SK-N-DZ (cell line): ENCODE data around the gene OSM.
"Not testable (repeated sequence)": the region's sequence is repeated elsewhere in the genome, so short reads cannot be mapped to it uniquely, and the experiment has no call there.

Experiments
- DNase-seq: peaks from one replicate; pipeline ENCODE4 v3.0.0-alpha.2; 2015; ENCODE audit warnings: low spot score

Gene OSM

DNA sequence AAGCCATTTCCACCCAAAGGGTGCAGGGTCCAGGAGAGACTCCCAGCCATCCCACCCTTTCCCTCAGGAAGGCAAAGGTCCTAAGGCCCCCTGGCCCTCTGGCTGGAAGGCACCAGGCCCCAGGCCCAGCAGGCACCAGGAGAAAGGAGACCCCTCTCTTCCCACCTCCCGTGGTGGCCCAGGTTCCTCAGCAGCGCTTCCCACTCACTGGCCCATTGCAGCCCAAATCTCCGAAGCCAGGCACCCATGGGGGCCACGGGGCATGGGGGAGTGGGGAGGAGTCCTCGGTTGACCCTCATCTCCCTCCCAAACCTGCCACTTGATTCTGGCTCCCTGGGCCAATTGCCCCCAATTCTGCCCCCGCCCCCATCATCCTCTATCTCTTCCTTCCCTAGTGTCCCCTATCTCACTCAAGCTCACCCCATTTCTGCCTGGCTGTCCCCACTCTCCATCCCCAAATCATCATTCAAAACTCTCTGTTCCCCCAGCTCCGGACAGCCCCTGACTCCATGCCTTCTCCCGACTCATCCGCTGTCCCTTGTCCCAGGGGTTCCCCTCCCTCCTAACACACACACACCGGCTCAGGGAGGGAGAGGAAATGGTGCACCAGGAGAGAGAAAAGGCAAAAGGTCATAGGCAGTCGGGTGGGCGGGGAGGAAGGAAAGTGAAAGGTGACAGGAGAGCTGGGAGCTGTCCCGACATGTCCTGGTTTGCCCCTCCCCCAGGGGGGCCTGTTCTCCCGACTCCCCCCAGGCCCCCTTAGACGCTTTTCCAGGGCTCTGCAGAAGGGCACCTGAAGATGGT, 21.3 kb downstream of the OSM start:
- DNase-seq, result no peak

DNA sequence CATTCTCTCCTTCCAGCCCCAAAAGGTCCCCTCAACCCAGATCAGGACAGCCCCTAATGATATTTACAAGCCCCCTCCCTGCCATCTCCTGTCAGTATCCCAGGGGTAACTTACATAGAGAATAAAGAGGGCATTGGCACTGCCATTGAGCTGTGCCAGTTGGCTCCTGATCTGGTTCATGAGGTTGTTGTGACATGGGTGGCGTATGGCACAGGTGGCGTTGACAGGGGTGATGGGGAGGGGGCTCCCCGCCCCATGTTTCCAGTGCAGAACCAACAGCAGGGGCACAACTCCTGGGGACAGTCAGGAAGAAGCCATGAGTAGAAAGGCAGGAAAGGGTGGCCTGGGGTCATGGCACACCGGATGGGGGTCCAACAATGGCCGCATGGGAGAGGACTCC, 22.0 kb downstream of the OSM start:
- no peak for DNase-seq

DNA sequence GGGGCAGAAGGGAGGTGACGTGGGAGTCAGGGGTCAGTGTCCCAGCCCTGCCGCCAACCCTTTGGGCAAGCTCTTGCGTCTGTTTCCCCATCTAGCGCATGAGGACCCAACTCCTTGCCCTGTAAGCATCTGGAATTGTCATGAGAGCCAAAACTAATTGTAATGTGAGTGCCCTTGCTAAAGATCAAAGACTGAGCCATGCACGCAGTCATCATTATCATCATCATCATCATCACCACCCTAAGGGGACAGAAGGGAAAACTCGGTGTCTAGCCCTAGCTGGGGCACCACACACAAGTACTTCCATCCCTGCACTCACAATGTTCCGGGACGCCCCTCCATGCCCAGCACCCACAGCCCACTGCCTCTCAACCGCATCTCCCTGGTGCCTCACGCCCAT, 22.6 kb downstream of the OSM start:
- no peak for DNase-seq

DNA sequence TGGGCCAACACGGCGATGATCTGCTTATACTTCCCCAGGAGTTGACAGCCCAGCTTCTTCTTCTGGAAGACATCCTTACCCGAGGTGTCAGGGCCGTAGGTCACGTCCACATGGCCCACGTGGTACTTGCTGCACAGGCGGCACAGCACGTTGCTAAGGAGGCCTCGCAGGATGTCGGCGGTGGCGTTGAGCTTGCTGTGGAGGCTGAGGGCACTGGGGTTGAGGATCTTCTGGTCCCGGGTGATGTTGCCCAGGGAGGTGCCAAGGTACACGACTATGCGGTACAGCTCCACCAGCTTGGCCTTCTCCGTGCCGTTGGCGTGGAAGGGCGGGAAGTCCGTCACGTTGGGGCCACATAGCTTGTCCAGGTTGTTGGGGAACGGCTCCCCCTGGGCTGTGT, 23.0 kb downstream of the OSM start:
- DNase-seq, result no peak

DNA sequence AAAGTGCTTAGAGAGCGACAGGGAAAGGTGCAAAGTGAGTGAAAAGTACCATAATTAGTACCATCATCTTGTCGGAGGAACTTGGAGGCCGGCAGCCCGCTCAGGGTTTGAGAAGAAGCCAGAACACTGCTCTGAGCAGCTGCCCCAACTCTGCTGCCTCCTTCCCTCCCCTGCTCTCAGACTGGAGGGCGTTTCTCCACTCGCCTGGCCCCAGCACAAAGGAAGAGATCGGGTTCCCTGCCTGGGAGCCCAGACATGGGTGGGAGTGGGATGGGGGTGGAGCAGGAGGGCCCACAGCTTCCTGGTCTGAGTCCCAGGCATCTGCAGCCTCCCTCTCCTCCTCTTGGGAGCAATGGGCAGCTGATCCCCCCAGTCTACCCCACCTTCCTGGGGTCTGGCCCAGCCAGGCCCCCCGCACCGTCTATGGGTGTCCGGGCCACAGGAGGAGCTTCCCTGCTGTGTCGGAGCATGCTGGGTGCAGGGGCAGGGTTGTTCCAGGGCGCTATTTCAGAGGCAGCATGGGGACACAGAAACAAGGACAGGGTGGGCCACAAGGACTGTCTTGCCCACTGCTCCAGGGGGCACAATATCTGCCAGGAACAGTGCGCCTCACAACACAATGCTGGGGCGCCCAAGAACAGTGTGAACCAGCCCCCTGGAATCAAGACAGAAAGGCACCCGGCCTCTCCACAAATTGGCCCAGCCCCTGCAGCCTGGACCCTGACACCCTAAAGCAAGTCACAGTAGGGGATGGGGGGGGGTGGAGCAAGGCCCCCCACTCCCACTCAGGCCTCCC, 24.9 kb downstream of the OSM start:
- DNase-seq, result no peak

DNA sequence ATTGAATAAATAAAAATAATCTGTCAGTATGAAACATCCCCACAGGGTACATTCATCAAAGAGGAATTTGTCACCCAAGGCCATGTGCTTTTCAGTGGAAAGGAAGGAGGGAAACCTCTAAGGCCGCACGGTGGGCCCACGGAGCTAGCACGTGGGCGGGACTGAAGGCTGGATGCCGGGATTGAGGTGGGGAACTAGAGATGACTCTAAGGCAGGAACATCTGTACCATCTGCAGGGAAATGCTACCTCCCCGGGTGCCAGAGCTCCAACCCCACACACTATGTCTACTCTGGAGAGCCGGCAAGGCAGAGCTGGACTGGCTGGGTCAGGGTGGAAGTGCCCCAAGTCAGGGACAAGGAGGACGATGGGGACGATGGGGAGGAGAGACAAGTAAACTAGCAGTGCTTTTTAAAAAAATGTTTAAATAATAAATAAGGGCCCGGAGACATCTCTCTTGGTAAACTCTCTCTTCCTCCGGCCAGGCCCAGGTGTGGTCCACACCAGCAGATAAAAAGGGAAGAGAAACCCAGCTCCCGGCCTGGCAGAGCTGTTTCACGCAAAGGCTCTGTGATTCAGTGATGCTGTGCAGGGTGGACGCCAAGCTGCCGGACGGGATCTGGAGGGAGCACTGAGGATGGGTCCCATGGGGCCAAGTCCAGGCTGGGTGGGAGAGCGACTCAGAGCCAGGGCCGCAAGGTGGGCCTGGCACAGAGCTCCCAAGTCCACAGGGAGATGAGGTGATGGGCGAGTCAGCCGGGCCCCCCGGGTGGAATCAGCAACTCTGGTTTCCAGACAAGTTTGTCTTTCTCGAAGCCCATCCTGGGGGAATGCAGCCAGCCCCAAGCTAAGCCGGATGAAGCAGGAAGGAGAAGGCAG, 25.9 kb downstream of the OSM start:
- DNase-seq, result no peak

DNA sequence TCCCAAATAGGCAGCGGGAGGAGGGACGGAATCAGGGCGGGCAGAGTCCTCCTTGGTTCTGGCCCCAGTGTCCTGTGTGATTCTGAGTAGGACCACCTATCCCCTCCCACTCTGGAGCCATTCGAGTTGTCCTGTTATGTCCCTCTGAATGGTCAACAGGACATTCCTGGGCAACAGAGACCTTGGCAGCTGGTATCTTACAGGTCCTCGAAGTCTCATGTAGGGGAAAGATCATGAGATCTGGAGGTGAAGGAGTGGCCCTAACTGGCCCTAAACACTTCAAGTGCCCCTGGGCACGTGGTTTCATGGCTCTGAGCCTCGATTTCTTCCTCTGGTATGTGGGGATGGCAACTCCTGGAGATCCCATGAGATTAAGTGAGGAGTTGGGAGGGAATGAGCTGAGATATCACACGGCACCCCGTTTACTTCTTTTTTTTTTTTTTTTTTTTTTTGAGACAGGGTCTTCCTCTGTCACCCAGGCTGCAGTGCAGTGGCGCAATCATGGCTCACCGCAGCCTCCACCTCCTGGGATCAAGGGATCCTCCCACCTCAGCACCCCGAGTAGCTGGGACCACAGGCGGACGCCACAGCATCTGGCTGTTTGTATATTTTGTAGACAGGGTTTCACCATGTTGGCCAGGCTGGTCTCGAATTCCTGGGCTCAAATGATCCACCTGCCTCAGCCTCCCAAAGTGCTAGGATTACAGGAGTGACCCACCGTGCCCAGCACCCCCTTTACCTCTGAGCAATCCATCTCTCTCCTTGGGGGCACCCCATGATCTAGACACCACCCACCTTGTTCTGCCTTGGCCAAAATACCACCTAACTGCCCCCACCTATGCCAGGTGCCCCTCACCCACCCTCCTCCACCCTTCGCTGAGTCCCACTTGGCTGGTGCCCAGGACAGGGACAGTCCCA, 26.9 kb downstream of the OSM start:
- no peak for DNase-seq

DNA sequence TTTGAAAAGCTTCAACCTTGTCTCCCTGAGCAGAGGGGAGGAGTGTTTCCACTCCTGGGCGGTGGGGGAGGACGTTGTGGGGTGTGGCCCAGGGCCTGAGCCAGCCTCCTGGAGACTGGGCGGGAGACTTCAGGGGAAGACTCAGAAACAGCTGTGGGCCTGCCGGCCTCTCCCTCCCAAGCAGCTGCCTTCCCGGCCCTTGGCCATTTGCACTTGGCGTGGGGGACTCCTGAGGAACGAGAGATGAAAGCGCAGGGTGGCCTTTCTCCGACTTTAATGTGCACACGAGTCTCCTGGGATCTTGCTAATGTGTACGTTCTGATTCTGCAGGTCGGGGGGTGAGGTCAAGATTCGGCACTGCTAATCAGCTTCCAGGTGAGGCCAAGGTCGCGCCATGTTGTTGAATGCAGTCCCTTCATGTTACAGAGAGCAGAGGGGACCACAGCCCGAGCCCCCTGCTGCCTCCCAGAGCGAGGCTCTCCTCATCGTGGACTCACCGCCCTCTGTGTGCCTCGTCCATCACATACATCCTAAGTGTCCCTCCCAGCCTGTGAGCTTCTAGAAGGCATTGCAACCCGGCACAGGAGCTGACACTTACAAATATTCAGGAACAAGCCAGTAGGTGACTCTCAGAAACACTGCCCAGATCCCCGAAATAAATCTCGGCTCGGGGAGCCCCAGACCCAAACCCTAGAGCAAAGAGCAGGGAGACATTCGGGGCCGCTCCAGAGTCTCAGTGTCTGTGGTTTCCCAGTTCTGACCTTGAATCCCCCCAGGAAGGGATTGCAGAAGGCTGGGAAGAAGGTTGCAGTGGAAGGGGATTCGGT, 27.8 kb downstream of the OSM start:
- no peak for DNase-seq

DNA sequence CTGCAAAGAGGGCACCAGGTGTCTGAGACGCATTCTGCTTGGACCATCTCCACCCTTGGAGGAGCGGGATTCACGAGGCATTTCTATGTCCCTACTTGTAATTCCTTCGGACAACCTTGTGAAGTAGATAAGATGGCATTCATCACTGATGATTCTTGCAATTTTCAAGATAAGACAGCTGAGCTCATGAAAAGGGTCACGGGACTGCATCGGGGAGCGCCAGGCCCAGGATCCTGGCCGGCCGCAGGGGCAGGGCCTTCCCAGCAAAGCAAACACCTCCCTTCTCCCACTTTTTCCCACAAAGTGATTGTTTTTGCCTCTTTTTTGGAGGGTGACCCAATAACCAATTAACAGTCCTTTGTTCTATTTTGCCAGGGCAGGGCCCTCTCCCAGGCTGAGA, 28.5 kb downstream of the OSM start:
- no peak for DNase-seq

DNA sequence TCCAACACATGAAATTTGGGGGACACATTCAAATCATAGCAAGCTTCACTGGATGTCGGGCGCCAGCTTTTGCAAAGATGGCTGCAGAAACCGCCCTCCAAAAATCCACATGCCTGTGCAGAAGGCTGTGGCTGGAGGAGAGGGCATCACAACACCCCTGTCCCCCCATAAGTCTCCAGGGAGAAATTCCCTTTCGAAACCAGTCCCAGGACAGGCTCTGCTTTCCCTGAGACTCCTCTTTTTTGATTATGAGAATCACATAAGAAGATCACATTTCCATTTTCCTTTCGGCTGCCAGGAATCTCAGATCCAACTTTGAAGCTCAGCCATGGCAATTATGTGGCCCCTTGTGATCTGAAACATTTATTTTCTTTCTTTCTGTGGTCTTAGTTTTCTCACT, 29.8 kb downstream of the OSM start:
- no peak for DNase-seq

DNA sequence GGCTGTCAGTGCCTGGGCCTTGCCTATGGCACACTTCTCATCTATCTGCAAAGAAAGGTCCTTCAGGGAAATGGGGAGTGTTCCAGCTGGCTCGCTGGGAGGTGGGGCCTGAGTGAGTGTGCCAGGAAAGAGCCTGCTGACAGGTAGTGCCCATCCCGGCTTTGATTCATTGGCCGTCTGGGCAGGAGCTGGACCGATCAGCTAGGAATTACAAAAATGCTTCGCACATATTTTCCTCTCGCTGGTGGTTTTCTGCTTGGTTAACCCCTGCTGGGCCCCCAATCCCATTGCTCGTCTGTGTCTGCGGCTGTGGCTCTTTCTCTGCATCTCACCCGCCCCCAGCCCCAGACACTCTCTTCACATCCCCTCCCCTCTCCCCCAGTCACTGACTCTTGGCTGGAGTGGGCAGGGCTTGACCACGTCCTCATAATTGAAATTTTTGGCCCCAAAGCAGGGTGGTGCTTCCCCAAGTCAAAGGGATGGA, 30.9 kb downstream of the OSM start:
- no peak for DNase-seq

DNA sequence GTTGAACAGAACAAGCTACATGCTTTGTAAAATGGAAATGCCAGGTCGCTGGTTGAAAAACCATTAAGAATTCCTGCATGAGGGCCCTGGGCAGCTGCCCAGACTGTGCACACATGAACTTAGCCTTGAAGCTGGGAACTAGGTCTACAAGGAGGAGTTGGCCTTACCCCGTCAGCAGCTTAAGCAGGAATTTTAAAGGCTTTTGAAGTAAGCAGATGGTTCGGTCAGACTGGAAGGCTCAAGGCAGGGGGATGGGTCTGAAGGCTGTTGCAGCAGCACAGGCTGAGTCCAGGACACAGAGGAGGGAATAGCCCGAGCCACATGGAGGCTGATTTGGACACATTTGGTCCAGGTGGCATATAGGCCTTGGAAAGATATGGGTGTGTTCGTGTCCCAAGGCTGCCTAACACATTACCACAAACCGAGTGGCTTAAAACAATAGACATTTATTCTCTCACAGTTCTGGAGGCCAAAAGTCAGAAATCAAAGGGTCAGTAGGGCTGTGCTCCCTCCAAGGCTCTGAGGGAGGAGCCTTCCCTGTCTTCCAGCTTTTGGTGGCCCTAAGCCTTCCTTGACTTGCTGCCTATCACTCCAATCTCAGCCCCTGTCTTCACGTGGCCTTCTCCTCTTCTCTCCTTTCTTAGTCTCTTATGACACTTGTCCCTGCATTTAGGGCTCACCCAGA, 31.7 kb downstream of the OSM start:
- DNase-seq, result no peak

DNA sequence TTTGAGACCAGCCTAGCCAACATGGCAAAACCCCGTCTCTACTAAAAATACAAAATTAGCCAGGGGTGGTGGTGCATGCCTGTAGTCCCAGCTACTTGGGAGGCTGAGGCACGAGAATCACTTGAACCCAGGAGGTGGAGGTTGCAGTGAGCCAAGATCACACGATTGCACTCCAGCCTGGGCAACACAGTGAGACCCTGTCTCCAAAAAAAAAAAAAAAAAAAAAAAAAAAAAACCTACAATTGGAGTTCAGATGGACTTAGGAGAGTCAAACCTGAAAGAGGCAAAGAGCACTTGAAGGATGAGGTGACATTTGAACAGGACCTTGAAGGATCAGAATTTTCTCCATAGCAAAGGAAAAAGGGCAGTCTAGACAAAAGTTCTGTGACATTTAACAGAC, 32.3 kb downstream of the OSM start:
- DNase-seq, result not testable (repeated sequence)

DNA sequence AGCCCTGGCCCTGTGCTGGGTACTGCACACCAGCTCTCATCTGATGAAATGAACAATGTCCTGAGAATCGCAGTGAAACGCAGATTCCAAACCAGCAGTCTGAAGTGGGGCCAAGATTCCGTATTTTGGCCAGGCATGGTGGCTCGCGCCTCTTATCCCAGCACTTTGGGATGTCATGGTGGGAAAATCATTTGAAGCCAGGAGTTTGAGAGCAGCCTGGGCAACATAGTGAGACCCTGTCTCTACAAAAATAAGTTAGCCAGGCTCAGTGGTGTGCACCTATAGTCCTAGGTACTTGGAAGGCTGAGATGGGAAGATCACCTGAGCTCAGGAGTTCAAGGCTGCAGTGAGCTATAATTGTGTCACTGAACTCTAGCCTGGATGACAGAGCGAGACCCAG, 33.1 kb downstream of the OSM start:
- no peak for DNase-seq

DNA sequence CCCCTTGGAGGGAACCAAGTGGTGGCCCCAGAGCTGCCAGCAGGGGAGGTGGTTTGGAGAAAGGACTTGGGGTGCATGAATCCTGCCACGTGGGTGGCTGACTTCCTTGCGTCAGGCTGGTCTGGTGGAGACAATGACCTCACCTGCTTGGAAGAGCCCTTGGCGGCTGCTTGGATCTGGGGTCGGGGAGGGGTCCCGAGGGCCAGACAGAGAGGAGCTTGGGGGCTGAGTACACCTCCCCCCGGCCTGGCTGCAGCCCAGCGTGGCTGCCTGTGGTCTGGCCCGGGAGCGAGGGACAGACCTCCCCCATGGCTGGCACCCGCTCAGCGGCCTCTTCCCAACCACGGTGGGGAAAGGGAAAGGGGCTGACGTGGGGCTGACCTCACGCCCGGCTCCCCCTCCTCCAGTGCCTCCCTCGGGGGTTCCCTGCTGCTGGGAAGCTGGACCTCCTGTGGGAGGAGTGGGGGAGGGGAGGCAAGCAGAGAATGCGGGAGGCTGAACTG, 33.9 kb downstream of the OSM start:
- no peak for DNase-seq

DNA sequence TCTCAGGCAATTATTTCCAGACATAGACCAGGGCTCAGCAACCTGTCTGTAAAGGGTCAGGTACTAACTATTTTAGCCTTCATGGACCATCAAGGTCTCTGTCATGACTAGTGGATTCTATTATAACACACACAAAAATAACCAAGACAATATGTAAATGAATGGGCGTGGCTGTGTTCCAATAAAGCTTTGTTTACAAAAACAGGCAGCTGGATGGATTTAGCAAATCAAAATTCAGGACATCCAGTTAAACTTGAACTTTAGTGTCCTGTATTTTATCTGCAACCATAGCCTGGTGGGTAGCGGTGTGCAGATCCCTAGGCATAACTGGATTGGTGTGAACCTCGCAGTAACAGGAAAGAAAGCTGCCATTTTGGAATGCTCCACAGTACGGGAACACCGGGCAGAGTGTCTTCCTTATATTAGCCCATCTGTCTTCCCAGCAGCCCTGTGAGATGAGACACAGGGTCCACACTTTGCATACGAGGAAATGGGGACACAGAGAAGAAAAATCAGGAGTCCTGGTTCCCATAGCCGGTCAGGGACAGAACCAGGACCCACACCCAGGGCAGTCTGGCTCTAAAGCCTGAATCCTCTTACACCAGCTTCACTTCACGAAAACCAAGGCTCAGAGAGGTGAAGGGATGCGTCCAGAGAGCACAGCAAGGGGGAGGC, 35.7 kb downstream of the OSM start:
- no peak for DNase-seq

DNA sequence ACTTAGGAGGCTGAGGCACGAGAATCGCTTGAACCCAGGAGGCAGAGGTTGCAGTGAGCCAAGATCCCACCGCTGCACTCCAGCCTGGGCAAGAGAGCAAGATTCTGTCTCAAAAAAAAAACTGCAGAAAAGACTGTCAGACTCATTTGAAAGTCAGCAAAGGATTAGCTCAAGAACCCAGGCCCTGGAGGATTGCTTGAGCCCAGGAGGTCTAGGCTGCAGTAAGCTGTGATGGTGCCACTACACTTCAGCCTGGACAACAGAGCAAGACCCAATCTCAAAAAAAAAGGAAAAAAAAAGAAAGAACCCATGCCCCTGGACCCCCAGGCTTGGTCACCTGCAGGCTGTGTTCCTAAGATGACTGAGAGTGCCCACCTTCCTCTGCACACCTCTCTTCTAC, 36.3 kb downstream of the OSM start:
- no peak for DNase-seq

DNA sequence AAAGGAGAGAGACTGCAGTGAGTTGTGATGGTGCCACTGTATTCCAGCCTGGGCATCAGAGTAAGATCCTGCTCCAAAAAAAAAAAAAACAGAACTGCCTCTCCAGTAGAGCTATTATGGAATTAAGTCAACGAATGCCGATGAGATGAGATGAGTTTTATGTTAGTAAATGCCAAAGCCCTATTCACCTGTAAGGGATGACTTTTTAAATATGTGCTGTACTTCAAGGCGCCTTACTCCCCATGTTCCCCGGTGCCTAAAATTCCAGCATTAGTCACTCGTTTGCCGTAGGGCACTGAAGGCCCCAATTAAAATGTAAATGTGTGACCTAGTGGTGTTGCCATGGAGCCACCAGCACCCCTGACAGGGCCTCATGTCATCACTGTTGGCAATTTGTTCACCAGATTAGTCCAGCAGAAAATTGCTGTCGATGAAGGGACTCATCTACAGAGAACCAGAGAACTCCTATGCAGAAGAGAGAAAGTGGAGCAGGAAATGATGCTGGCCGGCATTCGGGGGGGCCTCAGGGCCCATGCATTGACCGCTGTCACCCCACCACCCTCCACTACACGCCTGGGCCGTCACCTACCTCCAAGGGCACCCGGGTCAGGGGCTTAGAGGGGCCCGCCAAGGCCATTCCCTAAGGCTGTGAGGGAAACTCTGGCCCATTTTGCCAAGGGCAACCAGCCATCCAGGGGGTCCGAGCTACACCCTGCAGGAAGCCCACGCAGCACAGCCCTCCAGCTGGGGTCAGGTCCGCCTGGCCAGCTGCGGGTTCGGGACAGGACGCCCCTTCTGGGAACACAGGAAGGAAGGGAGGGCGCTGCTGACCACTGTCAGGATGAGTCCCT, 37.9 kb downstream of the OSM start:
- DNase-seq, result no peak
